ENCODE data around the gene TSPOAP1.

GRCh38 chr17:58314706-58315015, 13.9 kb downstream of the TSPOAP1 start:
- no peak for TF ChIP-seq CTCF (IDR thresholded peaks at IDR 0.05)
- no peak for TF ChIP-seq POLR2A (IDR thresholded peaks at IDR 0.05)
